ENCODE data around the gene MAP2K4. TPM values are rescaled to one million over a fixed set of nuclear protein-coding genes. Genes with fewer than 3 reads are reported as not detected.
A peak's percentile ranks its signal among the peaks of the same experiment; 100 is the strongest.

The MAP2K4 gene
- total and polyA plus RNA-seq, 2 experiments from 2014 or later: 24.5 to 34.5 TPM

DNA sequence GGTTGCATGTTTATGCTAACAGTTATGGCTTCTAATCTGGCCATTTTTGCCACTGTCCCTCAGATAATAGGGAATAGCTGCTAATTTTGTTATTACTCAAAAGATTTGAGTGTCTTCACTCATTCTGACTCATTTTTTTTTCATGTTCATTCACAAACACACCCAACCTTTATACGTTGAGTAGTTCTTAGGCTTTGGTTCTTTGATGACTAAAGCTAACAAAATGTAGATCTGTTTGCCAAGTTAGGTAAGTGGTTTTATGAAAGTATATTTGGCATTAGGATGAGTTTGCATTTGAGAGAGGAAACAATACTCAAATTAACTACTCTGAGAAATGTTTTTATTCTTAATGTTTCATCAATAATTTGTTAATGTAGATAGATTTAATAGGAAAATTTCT, 3.6 kb downstream of the MAP2K4 start:
- DNase-seq: peak; percentile 64
- Histone ChIP-seq H4K20me1 (ENCODE audit: insufficient read depth) (peaks cover 15% of the 10 kb centered on the region), H3K27ac (no peak overlapping the region), H3K36me3 (ENCODE audit: low read depth) (no peaks in the 10 kb centered on the region), H3K9me3 (ENCODE audit: low read depth) (no peaks in the 10 kb centered on the region), H3K4me3 (no peak overlapping the region), H3K4me1 (ENCODE audit: insufficient read depth) (peaks cover 33% of the 10 kb centered on the region), H2AFZ (no peak overlapping the region), H3F3A (ENCODE audit: insufficient read depth) (peaks cover 16% of the 10 kb centered on the region; the same call in 1 of the 2 replicates), H3K79me2 (ENCODE audit: insufficient read depth) (peaks cover 82% of the 10 kb centered on the region), H3K27me3 (replicated peaks; ENCODE audit: insufficient read depth) (no peaks in the 10 kb centered on the region), H3K9ac (no peak overlapping the region), H3K9me2 (ENCODE audit: insufficient read depth) (no peaks in the 10 kb centered on the region), H3K4me2 (ENCODE audit: unreplicated experiment) (peak overlapping the region; percentile 29)
- no peak for TF ChIP-seq EZH2 (IDR thresholded peaks at IDR 0.05; ENCODE audit: insufficient read depth, poor library complexity, severe bottlenecking)
- no peak for TF ChIP-seq EZH2phosphoT487 (IDR thresholded peaks at IDR 0.05; ENCODE audit: insufficient read depth, low read depth)
- 0% methylated on average over 1 of the region's 1 CpG for WGBS, 2 experiments (ENCODE audit: low coverage in 1 of 2, low lambda C conversion rate in 2 of 2, missing lambda C conversion rate in 2 of 2)
- in situ Hi-C loops (cut with MboI): no loop called here

GRCh38 chr17:12027658-12028057, 7.0 kb downstream of the MAP2K4 start:
- Histone ChIP-seq H3K9me3 (ENCODE audit: low read depth) (no peaks in the 10 kb centered on the region), H2AFZ (no peak overlapping the region), H4K20me1 (ENCODE audit: insufficient read depth) (peaks cover 21% of the 10 kb centered on the region), H3K27me3 (replicated peaks; ENCODE audit: insufficient read depth) (no peaks in the 10 kb centered on the region), H3K27ac (no peak overlapping the region), H3K36me3 (ENCODE audit: low read depth) (no peaks in the 10 kb centered on the region), H3K9me2 (ENCODE audit: insufficient read depth) (no peaks in the 10 kb centered on the region), H3F3A (ENCODE audit: insufficient read depth) (peaks cover 16% of the 10 kb centered on the region; the same call in 1 of the 2 replicates), H3K4me1 (ENCODE audit: insufficient read depth) (peaks cover 29% of the 10 kb centered on the region), H3K4me2 (ENCODE audit: unreplicated experiment) (no peak overlapping the region), H3K9ac (no peak overlapping the region), H3K4me3 (no peak overlapping the region), H3K79me2 (ENCODE audit: insufficient read depth) (peaks cover 100% of the 10 kb centered on the region)
- no peak for TF ChIP-seq EZH2phosphoT487 (IDR thresholded peaks at IDR 0.05; ENCODE audit: insufficient read depth, low read depth)
- TF ChIP-seq EZH2 (IDR thresholded peaks at IDR 0.05; ENCODE audit: insufficient read depth, poor library complexity, severe bottlenecking): no peak
- 100% methylated on average over 1 of the region's 1 CpG for WGBS, 2 experiments (ENCODE audit: low coverage in 1 of 2, low lambda C conversion rate in 2 of 2, missing lambda C conversion rate in 2 of 2)
- no peak for DNase-seq
- in situ Hi-C loops (cut with MboI): no loop called here

- Histone ChIP-seq H4K20me1 (ENCODE audit: insufficient read depth) (peaks cover 17% of the 10 kb centered on the region), H3K79me2 (ENCODE audit: insufficient read depth) (peaks cover 100% of the 10 kb centered on the region), H3K36me3 (ENCODE audit: low read depth) (no peaks in the 10 kb centered on the region), H3K9me2 (ENCODE audit: insufficient read depth) (no peaks in the 10 kb centered on the region), H3K4me3 (no peak overlapping the region), H2AFZ (no peak overlapping the region), H3K4me1 (ENCODE audit: insufficient read depth) (peaks cover 26% of the 10 kb centered on the region), H3K9me3 (ENCODE audit: low read depth) (no peaks in the 10 kb centered on the region), H3K27me3 (replicated peaks; ENCODE audit: insufficient read depth) (no peaks in the 10 kb centered on the region), H3K27ac (no peak overlapping the region), H3K9ac (no peak overlapping the region), H3F3A (ENCODE audit: insufficient read depth) (peaks cover 11% of the 10 kb centered on the region; the same call in 1 of the 2 replicates), H3K4me2 (ENCODE audit: unreplicated experiment) (no peak overlapping the region)
- TF ChIP-seq EZH2 (IDR thresholded peaks at IDR 0.05; ENCODE audit: insufficient read depth, poor library complexity, severe bottlenecking) (no peak), EZH2phosphoT487 (IDR thresholded peaks at IDR 0.05; ENCODE audit: insufficient read depth, low read depth) (no peak)
- no peak for DNase-seq
- WGBS, 2 experiments (ENCODE audit: low coverage in 1 of 2, low lambda C conversion rate in 2 of 2, missing lambda C conversion rate in 2 of 2): 97 to 100% methylated on average over 2 of the region's 2 CpGs
- in situ Hi-C loops (cut with MboI): no loop called here
Measured at GRCh38 chr17:12028611-12029010, 7.9 kb downstream of the MAP2K4 start.

DNA sequence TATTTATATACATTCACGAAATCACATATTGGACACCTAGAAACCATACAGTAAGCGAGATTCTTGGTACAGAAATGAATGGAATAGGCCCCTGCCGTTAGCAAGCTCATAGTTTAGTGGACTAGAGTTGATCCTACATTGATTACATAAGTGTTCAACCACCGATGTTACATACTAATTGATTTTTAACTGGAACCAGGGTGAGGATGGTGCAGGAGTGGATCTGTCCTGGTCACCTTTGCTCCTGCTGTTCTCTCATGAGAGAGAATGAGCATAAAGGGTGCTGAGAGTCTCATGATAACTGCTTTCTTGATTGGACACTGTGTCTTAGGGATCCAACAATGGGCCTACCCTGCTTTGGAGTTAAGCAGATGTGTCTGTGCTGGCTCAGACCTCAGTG, 13.9 kb downstream of the MAP2K4 start:
- Histone ChIP-seq H3K27ac (no peak overlapping the region), H3K9me3 (ENCODE audit: low read depth) (no peaks in the 10 kb centered on the region), H3K27me3 (replicated peaks; ENCODE audit: insufficient read depth) (no peaks in the 10 kb centered on the region), H3K4me3 (no peak overlapping the region), H3K36me3 (ENCODE audit: low read depth) (no peaks in the 10 kb centered on the region), H3F3A (ENCODE audit: insufficient read depth) (0 out of 2 replicates have a peak, but pooled peaks cover 1% of the 10 kb centered on the region), H3K79me2 (ENCODE audit: insufficient read depth) (peaks cover 100% of the 10 kb centered on the region), H2AFZ (no peak overlapping the region), H4K20me1 (ENCODE audit: insufficient read depth) (peaks cover 18% of the 10 kb centered on the region), H3K9me2 (ENCODE audit: insufficient read depth) (no peaks in the 10 kb centered on the region; the same call in 1 of the 2 replicates), H3K4me2 (ENCODE audit: unreplicated experiment) (no peak overlapping the region), H3K9ac (no peak overlapping the region), H3K4me1 (ENCODE audit: insufficient read depth) (peaks cover 6% of the 10 kb centered on the region; the same call in 1 of the 2 replicates)
- 99% methylated on average over 4 of the region's 4 CpGs for WGBS, 2 experiments (ENCODE audit: low coverage in 1 of 2, low lambda C conversion rate in 2 of 2, missing lambda C conversion rate in 2 of 2)
- in situ Hi-C loops (cut with MboI): no loop called here
- no peak for TF ChIP-seq EZH2 (IDR thresholded peaks at IDR 0.05; ENCODE audit: insufficient read depth, poor library complexity, severe bottlenecking)
- no peak for TF ChIP-seq EZH2phosphoT487 (IDR thresholded peaks at IDR 0.05; ENCODE audit: insufficient read depth, low read depth)
- no peak for DNase-seq

DNA sequence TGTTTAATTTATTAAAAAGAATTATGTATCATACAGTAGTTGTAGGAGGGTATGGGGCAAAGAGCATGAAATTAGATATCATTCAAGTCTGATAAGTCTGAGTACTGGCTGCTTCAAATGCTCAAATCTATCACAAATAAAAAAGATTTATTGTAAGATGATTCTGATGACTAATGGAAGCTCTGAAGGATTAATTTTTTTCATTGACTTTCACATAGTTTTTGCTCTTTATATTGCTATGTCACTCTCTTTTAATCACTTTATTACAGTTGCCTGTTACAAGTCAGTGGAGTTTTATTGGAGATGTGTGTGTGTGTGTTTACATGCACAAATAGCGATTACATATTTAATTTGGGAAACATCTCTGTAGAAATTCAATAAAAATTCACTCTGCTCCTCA, 15.0 kb downstream of the MAP2K4 start:
- no peak for DNase-seq
- H3K79me2 ChIP-seq (ENCODE audit: insufficient read depth): peaks cover 100% of the 10 kb centered on the region
- H3K4me3 ChIP-seq: no peak overlapping the region
- no peak overlapping the region for H2AFZ ChIP-seq
- no peaks in the 10 kb centered on the region; the same call in 1 of the 2 replicates for H3K9me2 ChIP-seq (ENCODE audit: insufficient read depth)
- peaks cover 30% of the 10 kb centered on the region for H4K20me1 ChIP-seq (ENCODE audit: insufficient read depth)
- 91 to 97% methylated on average over 1 of the region's 1 CpG for WGBS, 2 experiments (ENCODE audit: low coverage in 1 of 2, low lambda C conversion rate in 2 of 2, missing lambda C conversion rate in 2 of 2)
- H3K9ac ChIP-seq: no peak overlapping the region
- no peak overlapping the region for H3K4me2 ChIP-seq (ENCODE audit: unreplicated experiment)
- H3F3A ChIP-seq (ENCODE audit: insufficient read depth): peaks cover 13% of the 10 kb centered on the region
- no peaks in the 10 kb centered on the region for H3K27me3 ChIP-seq (replicated peaks; ENCODE audit: insufficient read depth)
- peaks cover 13% of the 10 kb centered on the region for H3K4me1 ChIP-seq (ENCODE audit: insufficient read depth)
- TF ChIP-seq EZH2phosphoT487 (IDR thresholded peaks at IDR 0.05; ENCODE audit: insufficient read depth, low read depth) (no peak), EZH2 (IDR thresholded peaks at IDR 0.05; ENCODE audit: insufficient read depth, poor library complexity, severe bottlenecking) (no peak)
- no peaks in the 10 kb centered on the region for H3K9me3 ChIP-seq (ENCODE audit: low read depth)
- H3K27ac ChIP-seq: no peak overlapping the region
- H3K36me3 ChIP-seq (ENCODE audit: low read depth): no peaks in the 10 kb centered on the region
- in situ Hi-C loops (cut with MboI): no loop called here
